ENCODE results near the gene C14orf132.

DNA sequence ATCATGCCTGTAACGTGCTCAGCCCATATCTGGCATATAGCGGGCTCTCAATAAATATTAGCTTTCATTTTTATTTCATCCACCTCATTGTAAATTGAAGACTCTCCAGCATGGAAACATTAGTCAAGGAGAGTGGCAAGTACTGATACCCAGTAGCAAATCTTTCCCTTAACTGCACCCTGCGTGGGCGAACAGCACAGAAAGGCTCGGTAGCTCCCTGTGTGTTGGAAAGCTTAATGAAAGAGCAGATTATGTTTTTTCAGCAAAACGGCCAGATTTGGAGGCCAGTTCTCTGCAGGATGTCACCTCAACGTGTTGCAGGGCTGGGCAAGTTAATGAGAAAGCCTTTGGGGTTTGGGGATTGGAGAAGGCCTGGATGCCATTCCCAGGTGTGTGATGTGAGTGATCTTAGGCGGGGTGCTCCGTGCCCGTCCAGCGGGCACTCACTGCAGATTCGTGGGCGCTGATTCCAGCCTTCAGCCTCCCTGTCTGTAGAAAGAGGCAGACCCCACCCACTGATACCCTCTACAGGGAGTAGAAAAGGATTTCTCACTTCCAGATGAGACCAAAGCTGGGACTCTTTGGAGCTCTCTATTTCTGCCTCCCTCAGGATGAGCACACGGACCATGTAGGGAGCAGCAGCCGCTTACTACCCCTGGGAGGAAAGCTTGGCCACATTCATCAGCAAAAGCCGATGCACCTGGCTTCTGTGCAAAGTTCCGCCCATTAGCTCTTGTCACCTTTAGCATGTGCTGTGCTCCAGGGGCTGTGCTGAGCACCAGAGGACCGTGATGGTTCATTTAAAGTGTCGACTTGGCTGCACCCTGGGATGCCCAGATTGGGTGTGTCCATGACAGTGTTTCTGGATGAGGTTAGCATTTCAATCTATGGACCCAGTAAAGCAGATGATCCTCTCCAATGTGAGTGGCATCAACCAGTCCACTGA lies 29.1 kb downstream of the C14orf132 start:
- TF ChIP-seq, protein P1, sequence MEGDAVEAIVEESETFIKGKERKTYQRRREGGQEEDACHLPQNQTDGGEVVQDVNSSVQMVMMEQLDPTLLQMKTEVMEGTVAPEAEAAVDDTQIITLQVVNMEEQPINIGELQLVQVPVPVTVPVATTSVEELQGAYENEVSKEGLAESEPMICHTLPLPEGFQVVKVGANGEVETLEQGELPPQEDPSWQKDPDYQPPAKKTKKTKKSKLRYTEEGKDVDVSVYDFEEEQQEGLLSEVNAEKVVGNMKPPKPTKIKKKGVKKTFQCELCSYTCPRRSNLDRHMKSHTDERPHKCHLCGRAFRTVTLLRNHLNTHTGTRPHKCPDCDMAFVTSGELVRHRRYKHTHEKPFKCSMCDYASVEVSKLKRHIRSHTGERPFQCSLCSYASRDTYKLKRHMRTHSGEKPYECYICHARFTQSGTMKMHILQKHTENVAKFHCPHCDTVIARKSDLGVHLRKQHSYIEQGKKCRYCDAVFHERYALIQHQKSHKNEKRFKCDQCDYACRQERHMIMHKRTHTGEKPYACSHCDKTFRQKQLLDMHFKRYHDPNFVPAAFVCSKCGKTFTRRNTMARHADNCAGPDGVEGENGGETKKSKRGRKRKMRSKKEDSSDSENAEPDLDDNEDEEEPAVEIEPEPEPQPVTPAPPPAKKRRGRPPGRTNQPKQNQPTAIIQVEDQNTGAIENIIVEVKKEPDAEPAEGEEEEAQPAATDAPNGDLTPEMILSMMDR (IDR thresholded peaks at IDR 0.05 in 2 of 3, conservative IDR thresholded peaks at IDR 0.05 in 1 of 3; ENCODE audit: insufficient read depth in 2 of 3, low read depth in 1 of 3, low read length in 3 of 3) = no peak
- TF ChIP-seq PHF8 (IDR thresholded peaks at IDR 0.05; ENCODE audit: borderline replicate concordance, low read length) = no peak
- no peak for TF ChIP-seq DPF2 (IDR thresholded peaks at IDR 0.05)
- TF ChIP-seq NCOA4 (IDR thresholded peaks at IDR 0.05; ENCODE audit: partially characterized antibody) = no peak
- TF ChIP-seq, protein P2, sequence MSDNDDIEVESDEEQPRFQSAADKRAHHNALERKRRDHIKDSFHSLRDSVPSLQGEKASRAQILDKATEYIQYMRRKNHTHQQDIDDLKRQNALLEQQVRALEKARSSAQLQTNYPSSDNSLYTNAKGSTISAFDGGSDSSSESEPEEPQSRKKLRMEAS (CRISPR knock-in tag; IDR thresholded peaks at IDR 0.05) = no peak
